Right renal pelvis (tissue), 4 donors: ENCODE results near the gene SNRNP25. TPM values are rescaled to one million over a fixed set of nuclear protein-coding genes. Genes with fewer than 3 reads are reported as not detected.
A peak's percentile ranks its signal among the peaks of the same experiment; 100 is the strongest.
"Not testable (repeated sequence)": the region's sequence is repeated elsewhere in the genome, so short reads cannot be mapped to it uniquely, and the experiment has no call there.

ENCODE experiments used
- DNase-seq, 4 donors: peaks; one replicate each; pipeline ENCODE4 v3.0.0-alpha.2; 2013; ENCODE audit warnings: low read depth in 4 of 4, low spot score in 3 of 4, missing footprints in 1 of 4
- polyA plus RNA-seq, 4 donors: library from polyadenylated mRNA; unstranded; fragments of 120-200 nt; gene quantifications; one replicate each; pipeline ENCODE4 v1.2.1, GENCODE V29; 2013; ENCODE audit not compliant: insufficient read length in 4 of 4

SNRNP25 gene
- 10 to 100 TPM; 41.8 to 52.1 (median 47.6) TPM for polyA plus RNA-seq

DNA sequence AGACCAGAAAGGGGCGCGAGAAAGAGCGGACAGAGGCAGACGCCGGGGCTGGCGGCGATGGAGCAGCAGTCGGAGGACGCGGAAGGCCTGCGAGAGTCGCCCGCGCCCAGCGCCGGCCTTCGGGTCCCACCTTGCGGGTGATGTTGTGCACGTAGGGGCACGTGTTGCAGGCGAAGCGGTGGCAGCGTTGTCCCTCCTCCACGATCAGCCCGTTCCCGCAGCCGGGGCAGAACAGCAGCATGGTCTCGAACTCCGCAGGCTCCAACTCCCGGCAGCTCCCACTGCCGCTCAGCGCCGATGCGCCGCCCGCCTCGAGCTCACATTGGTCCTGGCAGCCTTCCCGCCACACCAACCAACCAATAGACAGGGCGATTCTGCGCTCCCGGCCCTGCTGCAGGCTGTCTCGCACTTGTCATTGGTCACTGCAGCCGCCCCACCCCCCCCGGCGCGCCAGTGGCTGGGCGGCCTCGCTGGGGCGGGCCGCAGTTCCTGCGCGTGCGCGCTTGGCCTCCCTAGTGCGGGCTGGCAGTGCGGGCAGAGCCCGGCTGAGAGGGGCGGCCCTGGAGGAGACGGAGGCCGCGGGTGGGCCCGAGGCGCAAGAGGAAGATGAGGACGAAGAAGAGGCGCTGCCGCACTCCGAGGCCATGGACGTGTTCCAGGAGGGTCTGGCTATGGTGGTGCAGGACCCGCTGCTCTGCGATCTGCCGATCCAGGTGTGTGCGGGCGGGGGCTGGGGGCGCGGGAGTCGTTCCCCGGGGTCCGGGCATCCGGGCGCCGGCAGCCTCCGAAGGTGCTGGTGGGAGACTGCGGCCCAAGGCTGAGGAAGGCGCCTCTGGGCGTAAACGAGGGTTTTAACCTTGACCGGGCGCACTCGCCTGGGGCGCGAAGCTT is at the start of gene SNRNP25, which contains the start of gene POLR3K:
Gene SNRNP25, plus strand, starts transcription at position 483 of the 891 bp plus-strand sequence. Its CDS starts 189 bp downstream, at position 672.
Gene POLR3K, minus strand, starts transcription at position 263 of the 891 bp plus-strand sequence. Its CDS starts 22 bp downstream, at position 241.
- peak; percentile 90 to 93 (median 92) for DNase-seq

DNA sequence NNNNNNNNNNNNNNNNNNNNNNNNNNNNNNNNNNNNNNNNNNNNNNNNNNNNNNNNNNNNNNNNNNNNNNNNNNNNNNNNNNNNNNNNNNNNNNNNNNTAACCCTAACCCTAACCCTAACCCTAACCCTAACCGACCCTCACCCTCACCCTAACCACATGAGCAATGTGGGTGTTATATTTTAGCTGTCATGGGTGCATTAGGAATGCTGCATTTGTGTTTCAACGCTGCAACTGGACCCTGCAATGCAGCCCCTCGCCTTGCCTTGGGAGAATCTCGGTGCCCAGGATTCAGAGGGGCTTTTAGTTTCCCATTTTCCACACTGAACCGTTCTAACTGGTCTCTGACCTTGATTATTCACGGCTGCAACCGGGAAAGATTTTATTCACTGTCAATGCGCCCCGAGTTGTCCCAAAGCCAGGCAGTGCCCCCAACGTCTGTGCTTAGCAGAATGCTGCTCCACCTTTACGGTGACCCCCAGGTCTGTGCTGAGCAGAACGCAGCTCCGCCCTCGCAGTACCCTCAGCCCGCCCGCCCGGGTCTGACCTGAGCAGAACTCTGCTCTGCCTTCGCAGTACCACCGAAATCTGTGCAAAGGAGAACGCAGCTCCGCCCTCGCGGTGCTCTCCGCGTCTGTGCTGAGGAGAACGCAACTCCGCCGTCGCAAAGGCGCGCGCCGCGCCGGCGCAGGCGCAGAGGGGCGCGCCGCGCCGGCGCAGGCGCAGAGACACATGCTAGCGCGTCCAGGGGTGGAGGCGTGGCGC is 43.5 kb upstream of the SNRNP25 start:
- no peak for DNase-seq

DNA sequence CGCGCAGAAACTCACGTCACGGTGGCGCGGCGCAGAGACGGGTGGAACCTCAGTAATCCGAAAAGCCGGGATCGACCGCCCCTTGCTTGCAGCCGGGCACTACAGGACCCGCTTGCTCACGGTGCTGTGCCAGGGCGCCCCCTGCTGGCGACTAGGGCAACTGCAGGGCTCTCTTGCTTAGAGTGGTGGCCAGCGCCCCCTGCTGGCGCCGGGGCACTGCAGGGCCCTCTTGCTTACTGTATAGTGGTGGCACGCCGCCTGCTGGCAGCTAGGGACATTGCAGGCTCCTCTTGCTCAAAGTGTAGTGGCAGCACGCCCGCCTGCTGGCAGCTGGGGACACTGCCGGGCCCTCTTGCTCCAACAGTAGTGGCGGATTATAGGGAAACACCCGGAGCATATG is 42.9 kb upstream of the SNRNP25 start:
- not testable (repeated sequence) for DNase-seq

DNA sequence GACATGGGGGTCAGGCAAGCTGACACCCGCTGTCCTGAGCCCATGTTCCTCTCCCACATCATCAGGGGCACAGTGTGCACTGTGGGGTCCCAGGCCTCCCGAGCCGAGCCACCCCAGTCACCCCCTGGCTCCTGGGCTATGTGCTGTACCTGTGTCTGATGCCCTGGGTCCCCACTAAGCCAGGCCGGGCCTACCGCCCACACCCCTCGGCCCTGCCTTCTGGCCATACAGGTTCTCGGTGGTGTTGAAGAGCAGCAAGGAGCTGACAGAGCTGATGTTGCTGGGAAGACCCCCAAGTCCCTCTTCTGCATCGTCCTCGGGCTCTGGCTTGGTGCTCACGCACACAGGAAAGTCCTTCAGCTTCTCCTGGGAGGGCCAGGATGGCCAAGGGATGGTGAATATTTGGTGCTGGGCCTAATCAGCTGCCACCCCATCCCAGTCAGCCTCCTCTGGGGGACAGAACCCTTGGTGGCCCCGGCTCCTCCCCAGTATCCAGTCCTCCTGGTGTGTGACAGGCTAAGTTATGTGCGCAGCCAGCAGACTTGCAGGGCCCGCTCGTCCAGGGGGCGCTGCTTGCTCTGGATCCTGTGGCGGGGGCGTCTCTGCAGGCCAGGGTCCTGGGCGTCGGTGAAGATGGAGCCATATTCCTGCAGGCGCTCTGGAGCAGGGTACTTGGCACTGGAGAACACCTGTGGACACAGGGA is 36.4 kb upstream of the SNRNP25 start:
- DNase-seq, result not testable (repeated sequence)

DNA sequence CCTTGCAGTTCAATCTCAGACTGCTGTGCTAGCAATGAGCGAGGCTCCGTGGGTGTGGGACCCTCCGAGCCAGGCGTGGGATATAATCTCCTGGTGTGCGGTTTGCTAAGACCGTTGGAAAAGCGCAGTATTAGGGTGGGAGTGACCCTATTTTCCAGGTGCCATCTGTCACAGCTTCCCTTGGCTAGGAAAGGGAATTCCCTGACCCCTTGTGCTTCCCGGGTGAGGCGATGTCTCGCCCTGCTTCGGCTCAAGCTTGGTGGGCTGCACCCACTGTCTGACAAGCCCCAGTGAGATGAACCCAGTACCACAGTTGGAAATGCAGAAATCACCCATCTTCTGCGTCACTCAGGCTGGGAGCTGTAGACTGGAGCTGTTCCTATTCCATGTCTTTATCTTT is 32.7 kb upstream of the SNRNP25 start:
- not testable (repeated sequence) for DNase-seq

DNA sequence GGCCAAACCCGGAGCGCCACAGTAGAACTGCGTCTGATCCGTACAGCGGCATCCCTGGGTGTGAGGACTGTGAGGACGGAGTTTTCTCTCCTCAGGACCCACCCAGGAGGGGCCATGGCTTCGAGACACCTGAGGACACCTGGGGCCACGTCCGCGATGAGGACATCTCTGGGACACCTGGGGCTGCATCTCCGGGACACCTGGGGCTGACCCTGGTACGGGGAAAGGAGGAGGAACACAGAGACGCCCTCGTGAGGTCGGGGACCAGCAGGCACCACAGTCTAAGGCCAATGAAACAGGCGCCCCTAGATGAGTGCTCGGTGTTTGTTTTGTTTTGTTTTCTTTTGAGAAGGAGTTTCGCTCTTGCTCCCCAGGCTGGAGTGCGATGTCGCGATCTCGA is 29.5 kb upstream of the SNRNP25 start:
- DNase-seq, result not testable (repeated sequence)

DNA sequence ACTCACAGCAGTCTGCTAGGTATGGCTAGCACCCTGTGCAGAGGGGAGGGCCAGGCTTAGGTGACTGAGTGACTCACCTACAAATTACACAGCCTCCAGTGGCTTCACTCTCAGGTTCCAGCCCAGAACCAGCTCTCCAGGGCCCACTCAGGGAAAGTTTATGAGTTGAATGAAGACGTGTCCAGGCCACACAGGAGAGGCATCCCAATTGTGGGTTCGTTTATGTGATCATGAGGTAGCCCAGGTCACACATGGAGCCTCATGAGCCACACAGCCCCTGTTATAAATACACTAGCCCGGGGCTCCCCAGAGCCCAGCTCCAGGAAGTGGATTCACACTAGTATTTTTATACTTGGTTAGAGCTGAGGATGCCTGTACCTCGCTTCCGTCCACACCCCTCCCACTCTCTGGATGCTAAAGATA is 27.7 kb upstream of the SNRNP25 start:
- DNase-seq, result not testable (repeated sequence)

DNA sequence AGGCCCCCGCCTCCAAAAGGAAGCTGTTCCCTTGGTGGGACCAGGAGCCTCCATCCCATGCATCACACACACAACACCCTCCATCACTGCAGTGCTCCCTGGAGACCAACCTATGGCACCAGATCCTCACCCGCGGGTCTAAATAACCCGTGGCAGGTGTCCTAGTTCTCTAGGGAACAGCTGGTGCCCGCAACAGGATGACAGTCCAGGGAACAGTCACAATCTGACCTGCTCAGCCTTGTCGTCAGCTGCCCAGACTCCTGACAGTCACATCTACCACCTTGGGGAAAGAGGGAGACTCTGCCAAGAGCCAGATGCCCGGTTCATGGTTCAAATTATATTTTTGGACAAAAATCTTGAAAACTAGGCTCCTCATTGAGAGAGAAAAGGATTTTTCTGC is 23.0 kb upstream of the SNRNP25 start:
- not testable (repeated sequence) for DNase-seq

DNA sequence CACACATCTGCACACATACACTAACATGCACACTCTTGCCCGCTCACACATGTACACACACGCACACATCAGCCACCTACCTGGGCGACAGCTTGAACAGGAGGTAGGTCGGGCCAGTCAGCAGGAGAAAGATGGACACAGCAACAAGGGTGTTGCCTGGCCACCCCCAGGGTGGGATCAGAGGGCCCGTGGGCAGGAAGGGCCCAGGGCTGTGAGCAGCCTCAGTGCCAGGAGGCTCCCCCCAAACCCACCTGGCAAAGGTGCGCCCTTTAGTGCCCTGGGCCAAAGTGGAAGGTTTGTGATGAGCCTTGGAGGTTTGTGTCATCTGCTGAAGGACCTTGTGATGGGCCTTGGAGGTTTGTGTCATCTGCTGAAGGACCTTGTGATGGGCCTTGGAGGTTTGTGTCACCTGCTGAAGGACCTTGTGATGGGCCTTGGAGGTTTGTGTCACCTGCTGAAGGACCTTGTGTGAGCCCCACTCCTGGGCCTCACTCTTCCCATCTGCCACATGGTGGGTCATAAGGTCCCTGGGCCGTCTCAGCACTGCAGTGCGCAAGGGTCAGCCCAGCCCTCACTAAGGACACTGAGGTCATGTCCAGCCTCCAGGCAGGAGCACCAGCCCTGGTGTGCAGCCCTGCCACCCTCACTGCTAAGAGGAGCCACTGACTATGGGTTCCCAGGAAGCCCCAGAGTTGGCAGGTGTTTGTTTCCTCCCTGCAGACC is 20.3 kb upstream of the SNRNP25 start:
- DNase-seq, result not testable (repeated sequence)

DNA sequence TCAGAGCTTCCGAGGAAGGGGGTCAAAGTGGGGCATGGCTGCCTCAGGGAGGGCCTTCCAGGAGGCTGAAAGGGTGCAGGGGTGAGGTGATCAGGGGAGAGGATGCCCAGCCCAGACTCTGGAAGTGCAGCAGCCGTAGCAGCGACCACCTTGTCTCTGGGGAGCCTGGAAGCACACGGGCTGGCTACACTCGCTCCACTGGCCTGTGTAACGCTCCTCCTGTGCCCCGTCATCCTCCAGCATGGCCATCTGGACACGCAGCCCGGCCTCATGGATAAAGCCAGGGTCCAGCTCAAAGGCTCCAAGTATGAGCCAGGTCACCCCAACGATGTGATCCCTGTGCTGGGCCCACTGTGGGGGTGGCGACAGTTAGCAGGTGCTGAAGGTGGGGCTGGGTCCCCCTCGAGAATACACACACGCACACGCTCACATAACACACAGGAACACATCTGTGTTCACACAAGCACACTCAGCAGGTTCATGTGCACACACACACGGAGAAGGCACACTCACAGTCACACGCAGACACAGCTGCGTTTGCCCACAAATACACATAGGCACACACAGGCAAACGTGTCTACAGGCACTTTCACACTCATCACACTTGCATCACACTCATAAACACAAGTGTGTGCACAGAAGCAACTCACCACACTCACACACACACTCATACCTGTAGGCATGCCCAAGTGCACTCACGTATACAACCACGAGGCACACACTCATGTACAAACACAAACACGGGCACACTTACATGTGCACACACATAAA is 19.6 kb upstream of the SNRNP25 start:
- no peak for DNase-seq

DNA sequence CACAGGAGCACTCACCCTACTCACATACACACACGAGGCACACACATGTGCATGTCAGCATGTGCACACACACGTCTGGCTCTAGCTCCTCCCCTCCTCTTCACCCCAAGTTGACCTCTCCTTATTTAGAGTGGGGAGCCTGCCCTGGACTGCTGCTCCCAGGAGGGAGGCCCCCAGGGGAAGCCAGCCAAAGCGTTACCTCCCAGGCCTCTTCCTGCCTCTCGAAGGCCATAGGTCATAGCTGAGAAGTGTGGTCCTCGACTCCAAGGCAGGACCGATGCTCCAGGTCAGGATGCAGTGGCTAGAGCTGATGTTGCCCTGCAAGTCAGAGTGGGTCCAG is 19.0 kb upstream of the SNRNP25 start:
- no peak for DNase-seq

DNA sequence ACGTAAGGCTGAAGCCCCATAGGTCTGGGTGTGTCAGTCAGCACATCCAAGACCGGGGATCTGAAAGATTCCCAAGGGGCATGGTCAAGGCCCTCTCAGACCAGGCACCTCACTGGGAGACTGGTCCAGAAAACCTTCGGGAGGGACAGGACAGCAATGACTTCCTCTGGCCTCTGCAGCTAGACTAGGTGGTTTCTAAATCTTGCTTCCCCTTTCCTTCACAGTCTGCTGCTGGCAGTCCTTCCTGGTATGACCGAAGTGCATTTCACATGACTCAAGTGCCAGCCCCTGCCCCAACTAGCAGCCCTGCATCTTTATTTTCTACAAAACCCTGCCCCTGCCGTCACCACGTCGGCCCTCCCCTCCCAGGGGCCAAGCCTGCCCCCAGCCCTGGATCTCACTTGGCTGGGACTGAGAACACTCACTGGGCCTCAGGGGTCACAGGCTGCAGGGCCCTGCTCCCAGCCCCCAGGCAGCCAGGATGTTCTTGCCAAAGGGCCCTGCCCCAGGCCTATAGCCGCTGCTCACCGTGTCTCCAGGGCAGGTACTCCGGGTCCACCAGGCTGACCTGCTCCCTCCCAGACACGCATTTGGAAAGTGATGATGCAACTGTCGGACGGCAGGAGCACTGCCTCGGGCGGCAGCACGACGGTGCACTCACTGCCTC is 18.5 kb upstream of the SNRNP25 start:
- no peak for DNase-seq

DNA sequence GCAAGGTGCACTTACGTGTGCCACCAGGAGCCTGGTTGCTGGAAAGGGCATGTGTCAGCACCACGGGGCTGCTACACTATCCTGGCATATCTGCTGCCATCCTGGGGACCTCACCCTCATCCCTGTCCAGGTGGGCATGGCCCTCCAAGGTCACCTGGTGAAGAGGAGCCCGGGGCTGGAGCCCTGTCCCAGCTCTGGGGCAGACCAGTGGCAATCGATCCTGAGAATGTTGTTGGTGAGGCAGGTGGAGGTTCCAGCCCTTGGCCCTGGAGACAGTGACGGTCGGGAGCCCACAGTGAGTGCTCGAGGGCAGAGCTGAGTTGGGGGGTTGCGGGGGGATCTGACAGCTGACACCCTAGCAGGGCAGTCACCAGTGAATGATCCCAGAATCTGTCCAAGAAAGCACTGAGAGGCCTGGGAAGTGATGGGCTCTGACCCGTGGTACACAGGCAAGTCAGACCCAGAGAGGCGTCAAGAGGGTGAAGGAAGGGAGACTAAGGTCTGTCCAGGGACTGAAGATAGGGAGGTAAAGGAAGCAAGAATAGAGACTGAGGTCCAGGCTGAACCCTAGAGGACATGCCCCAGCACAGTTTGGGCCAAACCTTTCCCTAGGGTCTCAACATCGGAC is 17.8 kb upstream of the SNRNP25 start:
- DNase-seq, result no peak

DNA sequence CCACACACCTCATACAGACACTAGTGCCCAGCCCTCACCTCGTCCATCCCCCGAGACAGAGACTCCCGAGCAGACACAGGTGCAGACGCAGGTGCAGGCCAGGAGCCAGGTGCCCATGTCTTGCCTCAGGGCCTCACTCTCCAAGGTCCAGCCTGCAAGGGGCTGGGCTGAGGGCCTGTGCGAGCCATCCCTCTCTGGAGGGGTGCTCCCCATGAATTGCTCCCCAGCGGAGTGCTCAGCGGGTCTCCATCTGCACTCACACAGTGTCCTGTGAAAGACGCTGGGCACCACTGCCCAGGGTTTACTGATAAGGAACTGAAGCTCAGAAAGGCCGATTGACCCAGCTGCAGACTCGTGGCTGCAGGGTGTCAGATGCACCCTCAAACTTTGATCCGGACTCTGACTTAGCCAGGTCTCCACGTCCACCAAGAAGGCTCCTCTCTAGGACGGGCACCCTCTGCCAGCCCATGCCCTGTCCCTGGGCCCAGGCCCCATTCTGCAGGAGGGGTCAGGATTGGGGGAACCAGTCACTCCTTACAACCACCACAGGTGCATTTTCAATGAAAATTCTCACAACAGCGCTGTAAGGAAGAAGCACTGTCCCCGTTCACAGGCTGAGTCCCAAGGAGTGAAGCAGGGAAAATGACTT is 17.2 kb upstream of the SNRNP25 start:
- no peak for DNase-seq

DNA sequence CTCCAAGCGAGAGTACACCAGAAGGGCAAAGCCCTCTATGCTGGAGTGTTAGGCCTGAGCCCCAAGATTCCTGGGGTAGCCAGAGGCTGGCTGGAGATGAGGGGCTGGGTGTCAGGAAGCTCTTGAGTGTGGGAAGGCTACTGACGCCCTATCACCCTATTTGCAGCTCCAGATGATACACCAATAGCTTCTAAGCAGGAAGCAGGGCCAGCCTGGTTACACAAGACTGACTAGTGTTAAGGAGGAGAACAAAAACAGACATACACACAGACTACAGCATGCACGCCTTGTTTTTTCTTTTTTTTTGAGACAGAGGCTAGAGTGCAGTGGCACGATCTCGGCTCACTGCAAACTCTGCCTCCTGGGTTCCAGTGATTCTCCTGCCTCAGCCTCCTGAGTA is 16.1 kb upstream of the SNRNP25 start:
- DNase-seq, result no peak

DNA sequence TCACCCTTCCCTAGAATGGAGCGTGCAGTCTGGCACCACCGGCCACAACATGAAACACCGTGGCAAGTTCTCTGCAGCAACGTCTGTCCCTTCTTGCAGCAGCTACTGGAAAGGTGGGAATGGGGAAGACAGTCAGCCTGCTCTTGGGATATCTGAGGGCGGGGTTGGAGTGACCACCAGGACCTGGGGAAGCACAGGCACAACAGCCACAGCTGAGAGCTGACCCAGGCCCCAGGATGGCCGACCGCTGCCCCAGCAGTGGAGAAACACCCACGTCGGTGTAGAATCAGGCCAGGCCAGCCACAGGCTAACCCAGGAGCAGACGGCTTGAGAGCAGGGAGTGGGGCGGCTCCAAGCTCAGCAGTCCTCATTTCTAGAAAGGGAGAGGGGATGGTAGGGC is 15.4 kb upstream of the SNRNP25 start:
- DNase-seq, result not testable (repeated sequence)

DNA sequence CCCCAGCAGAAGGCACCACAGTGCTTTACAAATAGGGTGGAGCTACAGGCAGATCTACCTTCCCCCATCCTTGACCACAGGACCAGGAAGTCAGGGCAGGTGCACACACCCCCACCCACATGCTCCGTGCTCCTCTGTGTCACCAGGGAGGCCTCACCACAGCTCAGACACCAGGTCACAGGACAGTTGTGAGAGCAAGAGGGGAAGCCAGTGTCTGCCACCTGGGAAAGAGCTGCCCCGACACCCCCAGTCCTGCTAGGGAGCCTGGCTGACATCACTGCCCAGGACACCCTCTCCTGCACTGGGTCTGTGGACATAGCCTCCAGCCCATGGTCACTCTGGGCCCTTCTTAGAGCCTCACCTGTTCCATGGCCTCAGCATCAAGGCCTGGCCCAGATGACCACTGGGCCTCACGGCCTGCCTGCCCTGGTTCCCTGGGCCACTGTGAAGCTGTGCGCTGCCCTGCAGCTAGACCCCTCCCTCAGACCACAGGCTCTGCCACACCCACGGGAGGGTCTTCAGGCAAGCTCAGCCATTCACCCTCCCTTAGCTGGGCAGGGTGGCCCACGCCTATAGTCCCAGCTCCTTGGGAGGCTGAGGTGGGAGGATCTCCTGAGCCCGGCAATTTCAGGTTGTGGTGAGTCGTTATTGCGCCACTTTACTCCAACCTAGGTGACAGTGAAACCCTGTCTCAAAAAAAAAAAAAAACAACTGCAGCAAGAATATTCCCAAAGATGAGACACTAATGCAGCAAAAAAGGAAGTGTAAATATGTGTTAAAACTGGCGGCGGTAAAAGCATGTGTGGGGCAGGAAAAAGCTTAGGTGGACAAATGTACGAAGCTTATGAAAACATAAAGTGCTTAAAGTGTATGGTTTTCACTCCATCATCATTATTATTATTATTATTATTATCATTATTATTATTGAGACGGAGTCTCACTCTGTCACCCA is 14.4 kb upstream of the SNRNP25 start:
- no peak for DNase-seq
